DMS53 (cell line): ENCODE measurements around the gene FNDC3B.
A peak's percentile ranks its signal among the peaks of the same experiment; 100 is the strongest.

ENCODE experiments used
- DNase-seq: peaks from one replicate; lab custom pipeline; 2025; lab: John Stamatoyannopoulos, UW

Gene FNDC3B

GRCh38 chr3:172402090-172402489, 362.7 kb downstream of the FNDC3B start:
- DNase-seq: no peak

- DNase-seq: no peak
These were observed 363.7 kb downstream of the FNDC3B start for GRCh38 chr3:172402892-172403643.

GRCh38 chr3:172404237-172404962, 365.0 kb downstream of the FNDC3B start:
- DNase-seq: no peak

- DNase-seq: no peak
These were observed 366.5 kb downstream of the FNDC3B start for GRCh38 chr3:172405914-172406313.

GRCh38 chr3:172407872-172408271, 368.5 kb downstream of the FNDC3B start:
- DNase-seq: no peak

GRCh38 chr3:172410702-172411477, 371.5 kb downstream of the FNDC3B start:
- DNase-seq: no peak

- DNase-seq: no peak
These were observed 372.1 kb downstream of the FNDC3B start for GRCh38 chr3:172411478-172411947.

GRCh38 chr3:172415323-172415722, 375.9 kb downstream of the FNDC3B start:
- no peak for DNase-seq

GRCh38 chr3:172437713-172438112, 398.3 kb downstream of the FNDC3B start:
- no peak for DNase-seq

- no peak for DNase-seq
These were observed 398.8 kb downstream of the FNDC3B start for GRCh38 chr3:172438186-172438585.

- no peak for DNase-seq
These were observed 402.2 kb downstream of the FNDC3B start for GRCh38 chr3:172441581-172441980.

- DNase-seq: no peak
These were observed 403.2 kb downstream of the FNDC3B start for GRCh38 chr3:172442606-172443005.

- no peak for DNase-seq
These were observed 405.4 kb downstream of the FNDC3B start for GRCh38 chr3:172444821-172445220.

GRCh38 chr3:172446198-172446597, 406.8 kb downstream of the FNDC3B start:
- no peak for DNase-seq

- DNase-seq: no peak
These were observed 408.5 kb downstream of the FNDC3B start, which contains the start of gene GHSR for GRCh38 chr3:172447611-172448579. Gene GHSR (minus strand): TSS chr3:172448456. CDS start chr3:172448413, 43 bp downstream.

- DNase-seq: peak; percentile 2
These were observed 409.5 kb downstream of the FNDC3B start for GRCh38 chr3:172448661-172449465.

- DNase-seq: peak; percentile 62
These were observed 410.2 kb downstream of the FNDC3B start for GRCh38 chr3:172449466-172450149.
